Gastrocnemius medialis (tissue), 4 donors: ENCODE results near the gene IRS1.

Experiments
- CTCF ChIP-seq, 5 experiments: fragments of 450-650 bp in 3 of 5; fragments of 200-600 bp in 2 of 5; sonication (generic) in 2 of 5; IDR thresholded peaks in 4 of 5; conservative IDR thresholded peaks in 1 of 5; 1 replicate in 4 of 5; 2 replicates in 1 of 5; pipeline ENCODE4 v1.5.1; 2016 to 2019; ENCODE audit warnings: antibody characterized with exemption in 5 of 5, mild to moderate bottlenecking in 3 of 5, moderate library complexity in 3 of 5
- POLR2A ChIP-seq, 2 donors: fragments of 450-650 bp; IDR thresholded peaks; one replicate each; pipeline ENCODE4 v1.6.1; 2017; ENCODE audit warnings: antibody characterized with exemption in 2 of 2, mild to moderate bottlenecking in 2 of 2, moderate library complexity in 2 of 2

GRCh38 chr2:226795281-226796011 is 4.2 kb downstream of the IRS1 start:
- TF ChIP-seq CTCF (IDR thresholded peaks at IDR 0.05 in 4 of 5, conservative IDR thresholded peaks at IDR 0.05 in 1 of 5) = peak in 2 of 5 experiments; percentile 25 to 52
- peak; percentile 35 to 71 for TF ChIP-seq POLR2A (IDR thresholded peaks at IDR 0.05)
